ENCODE data around the gene OR51E2. TPM values are rescaled to one million over a fixed set of nuclear protein-coding genes. Genes with fewer than 3 reads are reported as not detected.
A peak's percentile ranks its signal among the peaks of the same experiment; 100 is the strongest.
"Not testable (repeated sequence)": the region's sequence is repeated elsewhere in the genome, so short reads cannot be mapped to it uniquely, and the experiment has no call there.

OR51E2 gene, protein sequence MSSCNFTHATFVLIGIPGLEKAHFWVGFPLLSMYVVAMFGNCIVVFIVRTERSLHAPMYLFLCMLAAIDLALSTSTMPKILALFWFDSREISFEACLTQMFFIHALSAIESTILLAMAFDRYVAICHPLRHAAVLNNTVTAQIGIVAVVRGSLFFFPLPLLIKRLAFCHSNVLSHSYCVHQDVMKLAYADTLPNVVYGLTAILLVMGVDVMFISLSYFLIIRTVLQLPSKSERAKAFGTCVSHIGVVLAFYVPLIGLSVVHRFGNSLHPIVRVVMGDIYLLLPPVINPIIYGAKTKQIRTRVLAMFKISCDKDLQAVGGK
- under 0.01 TPM for total RNA-seq
- polyA plus RNA-seq: 0.57 TPM
- long read RNA-seq, donor 1: 0 reads
- long read RNA-seq, donor 2: 0 reads
- long read RNA-seq, donor 3: 0 reads
- long read RNA-seq, donor 4: 0 reads
- long read RNA-seq, donor 5: 0 reads
- long read RNA-seq, donor 6: 0 reads
- long read RNA-seq, donor 7: 0 reads
- long read RNA-seq, donor 8: 0 reads
- long read RNA-seq, donor 9: 0 reads
- long read RNA-seq, donor 10: 0 reads

DNA sequence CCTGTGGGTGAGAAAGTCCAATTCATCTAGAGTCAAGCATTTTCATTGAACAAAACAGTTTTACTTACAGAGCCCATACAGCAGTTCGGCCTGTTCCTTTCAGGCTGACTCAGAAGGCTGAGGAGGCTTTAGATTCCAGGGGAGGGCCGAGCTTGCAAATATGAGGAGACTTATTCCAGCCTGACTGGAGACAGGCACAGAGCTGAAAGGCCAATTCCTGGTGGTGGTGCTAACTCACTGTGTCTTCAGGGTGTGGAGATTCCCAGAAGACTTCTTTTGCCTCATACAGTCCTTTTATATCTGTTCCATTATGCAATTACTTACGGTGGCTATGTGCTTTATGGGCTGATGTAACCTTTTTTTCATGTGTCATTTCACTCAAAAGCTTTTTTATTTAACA is at the start of gene OR51E2:
TSS of gene OR51E2 (minus strand) at position 269 of the 400 bp plus-strand sequence. CDS start 15,142 bp downstream, outside the sequence.
- H3K4me3 ChIP-seq (ENCODE audit: low read length in 2 of 2): no peak within 1 kb of the TSS
- no peak within 1 kb of the TSS for H3K27ac ChIP-seq (ENCODE audit: low read depth in 1 of 2, low read length in 1 of 2)
- 92% methylated on average over 3 of the region's 3 CpGs for WGBS
- no peaks in the 10 kb centered on the region for H3K4me1 ChIP-seq (ENCODE audit: control insufficient read depth in 2 of 2, insufficient read depth in 2 of 2, low read length in 2 of 2)
- DNase-seq (ENCODE audit: low read depth in 6 of 9, low spot score in 9 of 9): no peak
- H3K27me3 ChIP-seq (ENCODE audit: control insufficient read depth in 2 of 2, insufficient read depth in 1 of 2, low read length in 1 of 2): no peaks in the 10 kb centered on the region
- H3K36me3 ChIP-seq (ENCODE audit: control insufficient read depth in 2 of 2, insufficient read depth in 2 of 2, low read length in 1 of 2): no peaks in the 10 kb centered on the region
- no peaks in the 10 kb centered on the region for H3K9me3 ChIP-seq (ENCODE audit: control insufficient read depth in 2 of 2, insufficient read depth in 1 of 2, low read length in 1 of 2)

DNA sequence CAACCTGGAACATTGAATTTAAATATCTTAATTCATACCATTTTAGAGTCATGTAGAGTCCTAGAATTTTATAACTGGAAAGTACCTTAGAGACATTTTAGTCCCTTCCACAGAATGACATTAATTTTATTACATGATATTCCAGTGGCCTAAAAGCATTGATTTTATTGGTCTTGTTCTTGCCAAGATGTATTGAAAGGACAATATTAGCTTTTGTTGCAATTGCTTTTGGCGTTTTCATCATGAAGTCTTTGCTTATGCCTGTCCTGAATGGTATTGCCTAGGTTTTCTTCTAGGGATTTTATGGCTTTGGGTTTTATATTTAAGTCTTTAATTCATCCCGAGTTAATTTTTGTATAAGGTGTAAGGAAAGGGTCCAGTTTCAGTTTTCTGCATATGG is 43.1 kb upstream of the OR51E2 start:
- no peak for DNase-seq (ENCODE audit: low read depth in 6 of 9, low spot score in 9 of 9)
- no peaks in the 10 kb centered on the region for H3K9me3 ChIP-seq (ENCODE audit: control insufficient read depth in 2 of 2, insufficient read depth in 1 of 2, low read length in 1 of 2)
- no peaks in the 10 kb centered on the region for H3K27me3 ChIP-seq (ENCODE audit: control insufficient read depth in 2 of 2, insufficient read depth in 1 of 2, low read length in 1 of 2)
- H3K4me1 ChIP-seq (ENCODE audit: control insufficient read depth in 2 of 2, insufficient read depth in 2 of 2, low read length in 2 of 2): no peaks in the 10 kb centered on the region
- H3K36me3 ChIP-seq (ENCODE audit: control insufficient read depth in 2 of 2, insufficient read depth in 2 of 2, low read length in 1 of 2): no peaks in the 10 kb centered on the region
- H3K4me3 ChIP-seq (ENCODE audit: low read length in 2 of 2): no peak overlapping the region
- 91% methylated on average over 2 of the region's 2 CpGs for WGBS
- no peak overlapping the region for H3K27ac ChIP-seq (ENCODE audit: low read depth in 1 of 2, low read length in 1 of 2)

DNA sequence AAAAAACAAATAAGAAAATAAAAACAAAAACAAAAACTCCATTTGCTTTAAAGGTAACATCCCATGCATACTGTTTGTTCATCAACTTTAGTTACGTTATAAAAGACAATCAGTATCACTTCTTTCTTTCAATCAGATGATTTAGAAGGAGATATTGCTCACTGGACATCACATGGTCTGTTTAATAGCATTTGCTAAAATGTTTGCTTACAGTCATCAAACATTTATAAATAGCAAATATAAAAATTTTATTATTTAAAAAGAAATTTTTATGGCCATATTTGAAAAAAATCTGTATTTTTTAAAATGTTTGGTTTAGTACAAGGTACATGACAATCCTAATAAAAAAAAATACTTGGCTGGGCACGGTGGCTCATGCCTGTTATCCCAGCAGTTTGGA is 29.5 kb upstream of the OR51E2 start:
- no peak for DNase-seq (ENCODE audit: low read depth in 6 of 9, low spot score in 9 of 9)
- H3K36me3 ChIP-seq (ENCODE audit: control insufficient read depth in 2 of 2, insufficient read depth in 2 of 2, low read length in 1 of 2): no peaks in the 10 kb centered on the region
- H3K4me1 ChIP-seq (ENCODE audit: control insufficient read depth in 2 of 2, insufficient read depth in 2 of 2, low read length in 2 of 2): no peaks in the 10 kb centered on the region
- peaks cover 0 to 7% of the 10 kb centered on the region in 2 donors for H3K9me3 ChIP-seq (ENCODE audit: control insufficient read depth in 2 of 2, insufficient read depth in 1 of 2, low read length in 1 of 2)
- 96% methylated on average over 2 of the region's 2 CpGs for WGBS
- no peak overlapping the region for H3K4me3 ChIP-seq (ENCODE audit: low read length in 2 of 2)
- H3K27ac ChIP-seq (ENCODE audit: low read depth in 1 of 2, low read length in 1 of 2): no peak overlapping the region
- H3K27me3 ChIP-seq (ENCODE audit: control insufficient read depth in 2 of 2, insufficient read depth in 1 of 2, low read length in 1 of 2): no peaks in the 10 kb centered on the region

DNA sequence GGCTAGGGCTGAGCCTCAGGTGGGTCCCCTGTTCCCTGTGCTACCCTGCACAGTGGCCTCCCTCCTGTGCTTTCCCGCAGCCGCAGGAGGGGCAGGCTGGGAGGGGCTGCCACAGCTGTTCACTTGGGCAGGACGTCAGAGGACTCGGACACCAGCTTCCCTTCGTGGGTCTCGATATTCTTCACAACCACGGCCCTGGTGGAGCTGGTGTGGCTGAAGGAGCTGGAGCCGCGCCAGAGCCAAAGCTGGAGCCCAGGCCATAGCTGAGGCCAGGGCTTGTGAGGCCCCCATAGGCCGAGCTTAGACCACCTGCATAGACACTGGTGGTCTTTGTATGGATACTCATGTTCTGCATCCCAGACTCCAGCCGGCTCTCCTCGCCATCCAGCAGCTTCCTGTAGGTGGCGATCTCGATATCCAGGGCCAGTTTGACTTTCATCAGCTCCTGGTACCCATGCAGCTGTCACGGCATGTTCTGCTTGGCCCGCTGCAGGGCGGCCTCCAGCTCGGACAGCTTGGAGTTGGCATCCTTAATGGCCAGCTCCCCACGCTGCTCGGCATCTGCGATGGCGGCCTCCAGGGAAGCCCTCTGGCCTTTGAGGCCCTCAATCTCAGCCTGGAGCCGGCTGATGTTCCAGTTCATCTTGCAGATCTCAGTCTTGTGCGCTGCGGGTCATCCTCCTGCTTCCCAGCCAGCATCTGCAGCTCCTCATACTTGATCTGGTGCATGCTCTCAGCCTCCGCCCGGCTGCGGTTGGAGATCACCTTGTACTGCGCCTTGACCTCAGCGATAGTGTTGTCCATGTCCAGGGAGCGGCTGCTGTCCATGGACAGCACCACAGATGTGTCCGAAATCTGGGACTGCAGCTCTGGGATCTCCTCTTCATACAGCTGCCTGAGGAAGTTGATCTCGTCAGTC is 25.2 kb upstream of the OR51E2 start:
- H3K4me3 ChIP-seq (ENCODE audit: low read length in 2 of 2); H3K27me3 ChIP-seq (ENCODE audit: control insufficient read depth in 2 of 2, insufficient read depth in 1 of 2, low read length in 1 of 2); DNase-seq (ENCODE audit: low read depth in 6 of 9, low spot score in 9 of 9); H3K36me3 ChIP-seq (ENCODE audit: control insufficient read depth in 2 of 2, insufficient read depth in 2 of 2, low read length in 1 of 2); H3K9me3 ChIP-seq (ENCODE audit: control insufficient read depth in 2 of 2, insufficient read depth in 1 of 2, low read length in 1 of 2); H3K4me1 ChIP-seq (ENCODE audit: control insufficient read depth in 2 of 2, insufficient read depth in 2 of 2, low read length in 2 of 2); H3K27ac ChIP-seq (ENCODE audit: low read depth in 1 of 2, low read length in 1 of 2): not testable (repeated sequence)
- 95% methylated on average over 33 of the region's 33 CpGs for WGBS

DNA sequence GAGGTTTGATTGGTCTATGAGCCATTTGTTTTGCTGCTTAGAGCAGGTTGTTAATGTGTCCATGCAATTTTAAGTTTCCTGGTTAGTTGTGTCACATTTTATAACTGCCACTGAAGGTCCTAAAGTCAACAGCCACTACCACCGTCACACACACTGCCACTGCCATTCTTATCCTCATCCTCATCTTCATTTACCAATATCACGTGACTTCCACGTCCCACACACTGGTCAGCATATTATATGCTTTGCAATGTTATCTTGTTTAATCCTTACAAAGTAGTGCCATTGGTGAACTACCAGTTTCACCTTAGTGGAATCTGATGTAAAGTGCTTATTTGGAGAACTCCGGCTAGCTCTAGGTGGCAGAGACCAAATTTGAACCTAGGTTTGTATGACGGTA is 16.6 kb upstream of the OR51E2 start:
- no peak for DNase-seq (ENCODE audit: low read depth in 6 of 9, low spot score in 9 of 9)
- no peak overlapping the region for H3K27ac ChIP-seq (ENCODE audit: low read depth in 1 of 2, low read length in 1 of 2)
- H3K27me3 ChIP-seq (ENCODE audit: control insufficient read depth in 2 of 2, insufficient read depth in 1 of 2, low read length in 1 of 2): no peaks in the 10 kb centered on the region
- H3K36me3 ChIP-seq (ENCODE audit: control insufficient read depth in 2 of 2, insufficient read depth in 2 of 2, low read length in 1 of 2): no peaks in the 10 kb centered on the region
- WGBS: 94% methylated on average over 5 of the region's 5 CpGs
- no peak overlapping the region for H3K4me3 ChIP-seq (ENCODE audit: low read length in 2 of 2)
- no peaks in the 10 kb centered on the region for H3K9me3 ChIP-seq (ENCODE audit: control insufficient read depth in 2 of 2, insufficient read depth in 1 of 2, low read length in 1 of 2)
- H3K4me1 ChIP-seq (ENCODE audit: control insufficient read depth in 2 of 2, insufficient read depth in 2 of 2, low read length in 2 of 2): no peaks in the 10 kb centered on the region

DNA sequence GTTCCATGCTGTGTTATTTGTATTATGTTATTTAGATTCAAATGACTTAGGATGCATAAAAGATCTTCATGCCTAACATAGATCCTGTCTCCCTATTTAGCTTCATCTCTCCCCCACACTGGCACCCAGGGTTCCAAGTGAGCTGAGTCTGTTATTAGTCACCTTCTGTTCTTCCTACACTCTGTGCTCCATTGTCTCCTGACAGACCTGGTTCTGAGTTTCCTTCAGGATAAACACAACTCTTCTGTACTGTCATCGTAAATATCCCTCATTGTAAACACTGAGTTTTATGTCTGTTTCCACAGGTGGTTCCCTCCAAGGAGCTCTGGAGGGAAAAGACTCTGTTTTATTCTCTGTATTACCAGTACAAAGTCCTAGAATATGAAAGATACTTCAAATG is 15.6 kb upstream of the OR51E2 start:
- WGBS: 84% methylated on average over 1 of the region's 1 CpG
- Histone ChIP-seq H3K27ac (ENCODE audit: low read depth in 1 of 2, low read length in 1 of 2) (no peak overlapping the region), H3K4me3 (ENCODE audit: low read length in 2 of 2) (no peak overlapping the region), H3K27me3 (ENCODE audit: control insufficient read depth in 2 of 2, insufficient read depth in 1 of 2, low read length in 1 of 2) (no peaks in the 10 kb centered on the region), H3K4me1 (ENCODE audit: control insufficient read depth in 2 of 2, insufficient read depth in 2 of 2, low read length in 2 of 2) (no peaks in the 10 kb centered on the region), H3K36me3 (ENCODE audit: control insufficient read depth in 2 of 2, insufficient read depth in 2 of 2, low read length in 1 of 2) (no peaks in the 10 kb centered on the region), H3K9me3 (ENCODE audit: control insufficient read depth in 2 of 2, insufficient read depth in 1 of 2, low read length in 1 of 2) (no peaks in the 10 kb centered on the region)
- no peak for DNase-seq (ENCODE audit: low read depth in 6 of 9, low spot score in 9 of 9)

DNA sequence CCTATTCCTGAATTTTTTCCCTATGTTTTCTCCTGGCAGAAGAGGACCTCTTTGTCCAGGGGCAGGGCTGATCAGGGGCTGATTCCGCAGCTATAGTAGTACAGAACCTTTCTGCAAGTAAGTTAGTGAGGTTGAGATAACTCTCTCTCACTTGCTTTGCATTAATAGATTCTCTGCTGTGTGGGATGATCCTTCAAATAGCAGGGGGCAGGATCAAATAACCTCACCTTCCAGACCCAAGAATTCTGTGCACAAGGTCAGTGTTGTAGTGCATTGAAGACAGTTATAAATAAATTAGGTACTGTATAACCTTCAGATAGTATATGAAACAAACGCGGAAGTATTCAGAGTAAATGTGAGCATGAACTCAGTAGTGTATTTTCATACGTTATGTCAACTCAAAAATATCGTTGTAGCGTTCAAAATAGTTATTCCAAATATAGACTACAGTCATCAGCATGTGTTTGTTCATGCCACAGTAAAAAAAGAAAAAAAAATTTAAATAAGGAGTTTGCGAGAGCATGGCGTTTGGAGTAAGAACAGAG is 7.2 kb upstream of the OR51E2 start:
- no peaks in the 10 kb centered on the region for H3K4me1 ChIP-seq (ENCODE audit: control insufficient read depth in 2 of 2, insufficient read depth in 2 of 2, low read length in 2 of 2)
- DNase-seq (ENCODE audit: low read depth in 6 of 9, low spot score in 9 of 9): no peak
- H3K4me3 ChIP-seq (ENCODE audit: low read length in 2 of 2): no peak overlapping the region
- no peak overlapping the region for H3K27ac ChIP-seq (ENCODE audit: low read depth in 1 of 2, low read length in 1 of 2)
- no peaks in the 10 kb centered on the region for H3K27me3 ChIP-seq (ENCODE audit: control insufficient read depth in 2 of 2, insufficient read depth in 1 of 2, low read length in 1 of 2)
- H3K36me3 ChIP-seq (ENCODE audit: control insufficient read depth in 2 of 2, insufficient read depth in 2 of 2, low read length in 1 of 2): no peaks in the 10 kb centered on the region
- 92% methylated on average over 8 of the region's 8 CpGs for WGBS
- no peaks in the 10 kb centered on the region for H3K9me3 ChIP-seq (ENCODE audit: control insufficient read depth in 2 of 2, insufficient read depth in 1 of 2, low read length in 1 of 2)

DNA sequence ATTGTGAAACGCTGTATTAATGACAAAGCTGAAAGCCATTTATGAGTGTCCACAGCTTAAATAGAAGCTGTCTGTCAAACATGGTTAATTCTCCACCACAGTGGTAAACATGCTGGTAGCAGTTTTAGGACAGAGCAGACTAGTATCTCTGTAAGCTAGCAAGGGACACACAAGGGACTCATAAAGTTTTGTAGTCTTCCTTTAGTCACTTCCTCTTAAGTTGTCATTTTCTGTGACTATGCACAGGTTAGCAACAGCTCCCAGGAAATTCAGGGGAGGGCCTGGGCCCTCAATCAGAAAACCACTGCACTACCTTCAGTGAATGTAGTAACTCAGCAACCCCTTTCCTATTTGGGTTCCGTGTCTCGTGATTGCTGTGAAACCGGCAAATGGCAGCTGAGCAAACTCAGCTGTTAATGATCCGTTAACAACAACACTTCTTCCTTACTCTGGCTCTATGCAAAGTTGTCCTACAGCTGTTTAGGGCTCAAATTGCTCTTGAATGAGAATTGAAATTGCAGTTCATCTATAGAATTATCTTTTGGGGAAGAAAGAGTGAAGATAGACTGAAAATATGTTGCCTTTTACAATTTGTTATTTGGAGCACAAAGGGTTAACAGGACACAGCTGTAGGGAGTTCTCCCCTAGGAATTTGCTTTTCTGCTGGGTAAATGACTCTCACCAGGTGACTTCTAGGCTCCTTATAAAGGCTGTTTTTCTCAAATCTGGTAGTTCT is 6.6 kb upstream of the OR51E2 start, which contains the start of gene MMP26:
TSS of gene MMP26 (plus strand) at position 731 of the 736 bp plus-strand sequence.
- no peaks in the 10 kb centered on the region for H3K4me1 ChIP-seq (ENCODE audit: control insufficient read depth in 2 of 2, insufficient read depth in 2 of 2, low read length in 2 of 2)
- no peaks in the 10 kb centered on the region for H3K9me3 ChIP-seq (ENCODE audit: control insufficient read depth in 2 of 2, insufficient read depth in 1 of 2, low read length in 1 of 2)
- no peak within 1 kb of the TSS for H3K4me3 ChIP-seq (ENCODE audit: low read length in 2 of 2)
- 76% methylated on average over 5 of the region's 5 CpGs for WGBS
- no peaks in the 10 kb centered on the region for H3K36me3 ChIP-seq (ENCODE audit: control insufficient read depth in 2 of 2, insufficient read depth in 2 of 2, low read length in 1 of 2)
- H3K27me3 ChIP-seq (ENCODE audit: control insufficient read depth in 2 of 2, insufficient read depth in 1 of 2, low read length in 1 of 2): no peaks in the 10 kb centered on the region
- peak within 1 kb of the TSS in 1 of 2 donors; percentile 2 for H3K27ac ChIP-seq (ENCODE audit: low read depth in 1 of 2, low read length in 1 of 2)
- DNase-seq (ENCODE audit: low read depth in 6 of 9, low spot score in 9 of 9): no peak
